ENCODE results near the gene GNGT2.

The GNGT2 gene

DNA sequence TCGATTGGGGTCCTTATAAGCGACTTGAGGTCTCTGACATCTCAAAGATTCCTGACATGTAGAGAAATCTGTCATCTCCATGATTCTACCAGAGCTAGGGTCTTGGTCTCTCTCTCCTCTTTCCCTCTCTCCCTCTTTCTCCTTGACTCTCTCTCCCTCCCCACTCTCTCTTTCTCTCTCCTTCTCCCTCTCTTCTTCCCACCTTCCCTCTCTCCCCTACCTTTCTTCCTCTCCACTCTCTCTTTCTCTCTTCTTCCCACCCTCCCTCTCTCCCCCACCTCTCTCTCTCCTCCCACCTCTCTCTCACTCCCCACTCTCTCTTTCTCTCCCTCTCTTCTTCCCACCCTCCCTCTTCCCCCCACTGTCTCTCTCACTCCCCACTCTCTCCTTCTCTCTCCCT, 45.2 kb downstream of the GNGT2 start:
- no peak for DNase-seq

DNA sequence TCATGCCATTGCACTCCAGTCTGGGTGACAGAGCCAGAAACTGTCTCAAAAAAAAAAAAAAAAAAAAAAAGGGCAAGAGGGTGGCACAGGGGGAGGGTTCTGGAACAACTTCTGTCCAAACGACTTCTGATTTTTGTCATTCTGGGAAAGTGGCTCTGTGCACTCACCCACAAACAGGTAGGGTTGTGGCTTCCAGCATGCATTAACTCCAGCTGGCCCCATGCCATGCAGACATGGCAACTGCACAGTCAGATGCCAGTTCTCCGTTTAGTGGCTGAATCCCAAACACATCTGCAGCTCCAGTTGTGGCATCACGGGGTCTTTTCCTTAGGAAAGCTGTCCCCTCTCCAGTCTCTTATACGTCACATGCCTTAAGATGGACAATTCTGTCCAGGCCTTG, 47.5 kb downstream of the GNGT2 start:
- no peak for DNase-seq

DNA sequence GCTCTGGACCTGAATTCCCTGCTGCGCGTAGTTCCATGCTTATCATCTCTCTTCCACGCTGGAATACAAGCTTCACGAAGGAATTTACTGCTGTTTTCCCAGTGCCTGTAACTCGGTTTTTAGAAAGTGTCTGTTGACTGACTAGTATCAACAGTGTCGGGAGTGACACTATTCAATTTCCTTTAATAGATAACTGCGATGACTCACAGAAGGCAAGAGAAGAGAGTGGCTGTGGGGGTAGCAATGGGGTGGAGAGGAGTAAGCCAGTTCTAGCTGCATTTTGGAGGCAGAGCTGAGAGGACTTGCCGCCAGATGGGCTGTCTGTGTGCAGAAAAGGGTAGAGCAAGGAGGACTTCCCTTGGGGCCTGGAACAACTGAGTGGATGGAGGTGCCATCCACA, 52.6 kb downstream of the GNGT2 start:
- no peak for DNase-seq

DNA sequence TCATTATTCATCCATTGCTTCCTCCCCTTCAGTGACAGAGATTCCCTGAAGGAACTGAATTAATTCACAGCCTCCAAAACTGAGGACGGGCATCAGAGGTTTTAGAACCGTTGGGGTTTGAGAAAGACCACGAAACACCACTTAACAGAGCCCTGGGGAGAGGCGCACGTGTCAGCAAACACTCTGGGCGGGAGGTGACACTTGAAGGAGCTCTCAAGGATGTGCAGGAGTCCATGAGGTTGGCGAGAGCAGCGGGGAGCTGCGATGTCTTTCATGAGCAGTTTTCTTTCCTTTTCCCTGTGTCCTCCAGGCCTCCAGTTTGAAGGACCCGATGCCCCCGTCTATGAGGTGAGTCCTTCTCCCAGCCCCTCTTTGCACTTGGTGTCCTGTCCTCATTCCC, 54.1 kb downstream of the GNGT2 start:
- DNase-seq, result no peak
